ENCODE measurements around the gene ADAMTS3. TPM values are rescaled to one million over a fixed set of nuclear protein-coding genes. Genes with fewer than 3 reads are reported as not detected.

The ADAMTS3 gene
- total and polyA plus RNA-seq, 12 donors, result 1.0 to 13.1 (median 2.2) TPM

DNA sequence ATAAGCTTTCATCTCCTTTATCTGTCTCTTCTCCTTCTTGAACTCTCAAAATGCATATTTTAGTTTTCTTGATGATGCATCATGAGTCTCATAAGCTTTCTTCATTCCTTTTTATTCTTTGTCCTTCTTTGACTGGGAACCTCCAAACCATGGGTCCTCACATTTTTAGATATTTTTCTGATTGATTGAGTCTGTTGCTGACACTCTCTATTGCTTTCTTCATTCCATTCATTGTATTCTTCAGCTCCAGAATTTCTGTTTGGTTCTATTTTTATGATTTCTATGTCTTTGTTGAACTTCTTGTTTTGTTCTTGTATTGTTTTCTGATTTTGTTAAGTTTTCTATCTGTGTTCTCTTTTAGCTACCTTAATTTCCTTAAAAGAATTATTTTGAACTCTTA is 74.9 kb downstream of the ADAMTS3 start:
- H3K36me3 ChIP-seq (replicated peaks in 1 of 2), result no peaks in the 10 kb centered on the region
- H3K4me1 ChIP-seq (replicated peaks in 1 of 2), result no peaks in the 10 kb centered on the region
- no peak for DNase-seq
- intact Hi-C loops (cut with DNase I), result no loop called here
- TF ChIP-seq, protein P1, sequence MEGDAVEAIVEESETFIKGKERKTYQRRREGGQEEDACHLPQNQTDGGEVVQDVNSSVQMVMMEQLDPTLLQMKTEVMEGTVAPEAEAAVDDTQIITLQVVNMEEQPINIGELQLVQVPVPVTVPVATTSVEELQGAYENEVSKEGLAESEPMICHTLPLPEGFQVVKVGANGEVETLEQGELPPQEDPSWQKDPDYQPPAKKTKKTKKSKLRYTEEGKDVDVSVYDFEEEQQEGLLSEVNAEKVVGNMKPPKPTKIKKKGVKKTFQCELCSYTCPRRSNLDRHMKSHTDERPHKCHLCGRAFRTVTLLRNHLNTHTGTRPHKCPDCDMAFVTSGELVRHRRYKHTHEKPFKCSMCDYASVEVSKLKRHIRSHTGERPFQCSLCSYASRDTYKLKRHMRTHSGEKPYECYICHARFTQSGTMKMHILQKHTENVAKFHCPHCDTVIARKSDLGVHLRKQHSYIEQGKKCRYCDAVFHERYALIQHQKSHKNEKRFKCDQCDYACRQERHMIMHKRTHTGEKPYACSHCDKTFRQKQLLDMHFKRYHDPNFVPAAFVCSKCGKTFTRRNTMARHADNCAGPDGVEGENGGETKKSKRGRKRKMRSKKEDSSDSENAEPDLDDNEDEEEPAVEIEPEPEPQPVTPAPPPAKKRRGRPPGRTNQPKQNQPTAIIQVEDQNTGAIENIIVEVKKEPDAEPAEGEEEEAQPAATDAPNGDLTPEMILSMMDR (IDR thresholded peaks at IDR 0.05), result no peak
- TF ChIP-seq POLR2A (IDR thresholded peaks at IDR 0.05), result no peak
- H3K4me3 ChIP-seq, result no peak overlapping the region
- no peak overlapping the region for H3K27ac ChIP-seq
- peaks cover 0 to 4% (median 0%) of the 10 kb centered on the region in 3 donors for H3K9me3 ChIP-seq (replicated peaks in 1 of 3)
- H3K27me3 ChIP-seq, result no peaks in the 10 kb centered on the region

DNA sequence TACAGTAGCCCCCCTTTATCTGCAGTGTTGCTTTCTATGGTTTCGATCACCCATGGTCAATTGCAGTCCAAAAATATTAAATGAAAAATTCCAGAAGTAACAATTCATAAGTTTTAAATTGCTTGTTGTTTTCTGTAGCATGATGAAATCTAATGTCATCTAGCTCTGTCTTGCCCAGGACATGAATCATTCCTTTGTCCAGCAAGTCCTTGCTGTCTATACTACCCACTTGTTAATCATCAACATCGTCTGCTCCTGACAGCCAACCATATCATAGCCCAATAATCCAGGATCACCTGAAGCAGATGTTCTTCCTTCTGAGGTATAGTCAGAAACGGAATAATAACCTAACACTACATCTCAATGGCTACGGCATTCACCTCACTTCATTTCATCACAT is 79.8 kb downstream of the ADAMTS3 start:
- no peak overlapping the region for H3K4me3 ChIP-seq
- H3K27me3 ChIP-seq, result no peaks in the 10 kb centered on the region
- H3K4me1 ChIP-seq (replicated peaks in 1 of 2), result no peaks in the 10 kb centered on the region
- H3K9me3 ChIP-seq (replicated peaks in 1 of 3), result peaks cover 0 to 5% (median 4%) of the 10 kb centered on the region in 3 donors
- no peak for TF ChIP-seq POLR2A (IDR thresholded peaks at IDR 0.05)
- TF ChIP-seq, protein P1 (IDR thresholded peaks at IDR 0.05), result no peak
- WGBS, 4 donors, result 62 to 78% (median 67%) methylated on average over 4 of the region's 4 CpGs
- intact Hi-C loops (cut with DNase I), result no loop called here
- no peak overlapping the region for H3K27ac ChIP-seq
- H3K36me3 ChIP-seq (replicated peaks in 1 of 2), result no peaks in the 10 kb centered on the region
- DNase-seq, result no peak

DNA sequence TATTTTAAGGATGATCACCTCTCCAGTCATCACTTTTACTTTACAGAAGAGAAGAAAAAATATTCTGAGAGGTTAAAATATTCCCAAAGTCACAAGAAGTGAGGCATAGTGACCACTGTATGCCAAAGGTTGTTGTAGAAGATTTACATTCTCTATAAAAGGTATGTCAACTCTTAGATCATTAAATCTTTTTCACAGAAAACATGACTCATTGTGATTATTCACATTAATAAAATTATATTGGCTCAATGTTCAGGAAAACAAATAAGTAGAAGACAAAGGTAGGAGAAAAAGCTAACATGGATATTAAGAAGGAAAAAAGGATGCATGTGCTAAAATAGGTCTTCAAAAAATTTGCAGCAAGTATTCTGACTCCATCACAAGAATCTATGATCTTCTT is 82.0 kb downstream of the ADAMTS3 start:
- Histone ChIP-seq H3K4me1 (replicated peaks in 1 of 2) (no peaks in the 10 kb centered on the region), H3K27ac (no peak overlapping the region), H3K27me3 (no peaks in the 10 kb centered on the region), H3K36me3 (replicated peaks in 1 of 2) (no peaks in the 10 kb centered on the region), H3K9me3 (replicated peaks in 1 of 3) (peaks cover 0 to 5% (median 0%) of the 10 kb centered on the region in 3 donors), H3K4me3 (no peak overlapping the region)
- no peak for DNase-seq
- intact Hi-C loops (cut with DNase I), result no loop called here
- no peak for TF ChIP-seq POLR2A (IDR thresholded peaks at IDR 0.05)
- TF ChIP-seq, protein P1 (IDR thresholded peaks at IDR 0.05), result no peak

DNA sequence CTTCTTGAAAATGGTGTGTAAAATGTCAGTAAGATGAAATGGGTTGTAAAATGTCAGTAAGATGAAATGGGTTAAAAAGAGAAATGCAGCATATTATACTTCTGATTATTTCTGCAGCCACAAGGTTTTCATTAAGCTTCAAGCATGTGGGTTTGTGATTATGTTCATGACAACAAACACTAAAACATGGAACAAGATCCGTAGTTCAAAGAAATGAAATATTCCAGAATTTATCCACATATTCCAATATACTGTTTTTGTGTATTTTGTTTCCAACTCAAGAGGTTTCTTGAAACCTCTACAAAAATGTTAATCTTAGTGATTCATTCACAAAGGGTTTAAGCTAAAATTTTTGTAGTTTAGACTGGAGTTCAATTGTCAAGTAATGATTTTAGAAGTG is 84.0 kb downstream of the ADAMTS3 start:
- Histone ChIP-seq H3K27me3 (no peaks in the 10 kb centered on the region), H3K9me3 (replicated peaks in 1 of 3) (peaks cover 0 to 5% (median 0%) of the 10 kb centered on the region in 3 donors), H3K27ac (no peak overlapping the region), H3K4me3 (no peak overlapping the region), H3K36me3 (replicated peaks in 1 of 2) (no peaks in the 10 kb centered on the region), H3K4me1 (replicated peaks in 1 of 2) (no peaks in the 10 kb centered on the region)
- TF ChIP-seq POLR2A (IDR thresholded peaks at IDR 0.05), result no peak
- TF ChIP-seq, protein P1 (IDR thresholded peaks at IDR 0.05), result no peak
- WGBS, 4 donors, result 86 to 97% (median 93%) methylated on average over 1 of the region's 1 CpG
- DNase-seq, result no peak
- intact Hi-C loops (cut with DNase I), result no loop called here
